NT2/D1 (cell line): Measurements from ENCODE around the gene RUNX1.

ENCODE experiments used
- DNase-seq: peaks from one replicate; pipeline ENCODE4 v3.0.0-alpha.2; 2011; ENCODE audit warnings: low read depth, low spot score
- H3K27me3 ChIP-seq: 2 replicates; pipeline ENCODE4 v1.6.0; 2011; ENCODE audit warnings: mild to moderate bottlenecking; ENCODE audit not compliant: insufficient read length, insufficient read depth
- H3K36me3 ChIP-seq: 2 replicates; pipeline ENCODE4 v1.6.1; 2011; ENCODE audit warnings: mild to moderate bottlenecking, low read length, mixed read lengths; ENCODE audit not compliant: insufficient read depth, insufficient read length
- H3K4me1 ChIP-seq: 2 replicates; pipeline ENCODE4 v1.5.1; 2011; ENCODE audit not compliant: insufficient read depth, insufficient read length
- H3K4me3 ChIP-seq: 2 replicates; pipeline ENCODE4 v1.5.1; 2011; ENCODE audit warnings: low read depth; ENCODE audit not compliant: insufficient read length
- H3K9ac ChIP-seq: 2 replicates; pipeline ENCODE4 v1.6.0; 2011; ENCODE audit warnings: low read depth; ENCODE audit not compliant: insufficient read length
- H3K9me3 ChIP-seq: 2 replicates; pipeline ENCODE4 v1.5.1; 2011; ENCODE audit warnings: mild to moderate bottlenecking, low read length; ENCODE audit not compliant: insufficient read depth
- SUZ12 ChIP-seq: IDR thresholded peaks from 2 replicates; pipeline ENCODE4 v1.6.1; 2011; ENCODE audit not compliant: insufficient read length, insufficient read depth; ENCODE audit errors: extremely low read depth
- YY1 ChIP-seq: IDR thresholded peaks from 2 replicates; pipeline ENCODE4 v1.6.1; 2011; ENCODE audit not compliant: insufficient read length, insufficient read depth
- ZNF274 ChIP-seq: IDR thresholded peaks from 2 replicates; pipeline ENCODE4 v1.6.1; 2011; ENCODE audit warnings: mild to moderate bottlenecking, low read depth, low read length

The RUNX1 gene

GRCh38 chr21:35088319-35088771, 39.2 kb upstream of the RUNX1 start:
- Histone ChIP-seq H3K4me1 (no peaks in the 10 kb centered on the region), H3K9me3 (peaks cover 19% of the 10 kb centered on the region), H3K36me3 (no peaks in the 10 kb centered on the region), H3K9ac (no peak overlapping the region), H3K4me3 (no peak overlapping the region), H3K27me3 (no peaks in the 10 kb centered on the region)
- TF ChIP-seq ZNF274 (no peak), SUZ12 (no peak), YY1 (no peak)
- DNase-seq = no peak

- Histone ChIP-seq H3K9ac (no peak overlapping the region), H3K27me3 (no peaks in the 10 kb centered on the region), H3K4me3 (no peak overlapping the region), H3K4me1 (no peaks in the 10 kb centered on the region), H3K36me3 (no peaks in the 10 kb centered on the region), H3K9me3 (peaks cover 21% of the 10 kb centered on the region)
- DNase-seq = no peak
- TF ChIP-seq ZNF274 (no peak), YY1 (no peak), SUZ12 (no peak)
These were observed 37.3 kb upstream of the RUNX1 start for GRCh38 chr21:35086357-35086756.

DNA sequence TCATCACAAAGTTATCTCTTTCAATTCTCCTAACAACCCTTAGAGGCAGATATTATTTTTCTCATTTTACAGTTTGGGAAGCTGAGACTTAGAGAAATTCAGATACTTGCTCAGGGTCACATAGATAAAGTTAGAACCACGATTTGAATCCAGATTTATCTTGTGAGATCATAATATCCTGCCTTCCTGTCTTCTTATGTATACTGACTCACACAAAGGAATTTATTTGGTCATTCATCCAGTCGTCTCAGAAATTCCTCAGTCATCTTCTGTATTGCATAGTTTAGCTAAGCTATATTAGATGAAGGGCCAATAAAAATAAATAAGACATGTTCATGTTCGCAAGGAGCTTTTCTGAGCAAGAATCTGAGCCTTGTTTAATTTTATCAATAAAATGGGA, 35.8 kb upstream of the RUNX1 start:
- H3K27me3 ChIP-seq = no peaks in the 10 kb centered on the region
- H3K4me3 ChIP-seq = no peak overlapping the region
- no peaks in the 10 kb centered on the region for H3K36me3 ChIP-seq
- no peak for DNase-seq
- peaks cover 21% of the 10 kb centered on the region for H3K9me3 ChIP-seq
- H3K4me1 ChIP-seq = no peaks in the 10 kb centered on the region
- TF ChIP-seq SUZ12 = no peak
- no peak for TF ChIP-seq ZNF274
- no peak for TF ChIP-seq YY1
- no peak overlapping the region for H3K9ac ChIP-seq

DNA sequence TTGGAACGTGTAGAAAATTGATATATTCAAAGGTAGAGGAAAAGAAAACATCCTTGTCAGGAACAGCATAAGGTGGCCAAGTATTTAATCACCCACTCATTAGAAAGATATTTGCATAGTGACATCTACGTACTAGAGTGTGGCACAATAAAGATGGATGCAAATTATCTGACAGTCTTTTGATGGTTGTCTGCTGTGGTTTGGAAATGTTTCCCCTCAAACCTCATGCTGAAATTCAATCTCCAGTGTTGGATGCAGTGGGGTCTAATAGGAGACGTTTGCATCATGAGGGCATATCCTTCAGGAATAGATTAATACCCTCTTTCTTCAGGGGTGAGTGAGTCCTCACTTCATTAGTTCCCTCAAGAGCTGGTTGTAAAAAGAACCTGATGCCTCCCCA, 34.1 kb upstream of the RUNX1 start:
- Histone ChIP-seq H3K36me3 (no peaks in the 10 kb centered on the region), H3K27me3 (no peaks in the 10 kb centered on the region), H3K9ac (no peak overlapping the region), H3K9me3 (peaks cover 21% of the 10 kb centered on the region), H3K4me1 (no peaks in the 10 kb centered on the region), H3K4me3 (no peak overlapping the region)
- no peak for DNase-seq
- TF ChIP-seq ZNF274 (no peak), SUZ12 (no peak), YY1 (no peak)

GRCh38 chr21:35081861-35082260, 32.8 kb upstream of the RUNX1 start:
- H3K9ac ChIP-seq = no peak overlapping the region

GRCh38 chr21:35079181-35079580, 30.1 kb upstream of the RUNX1 start:
- TF ChIP-seq YY1 (no peak), ZNF274 (no peak), SUZ12 (no peak)
- no peak overlapping the region for H3K4me3 ChIP-seq
- peaks cover 13% of the 10 kb centered on the region for H3K9me3 ChIP-seq
- H3K36me3 ChIP-seq = no peaks in the 10 kb centered on the region
- no peaks in the 10 kb centered on the region for H3K4me1 ChIP-seq
- no peaks in the 10 kb centered on the region for H3K27me3 ChIP-seq
- H3K9ac ChIP-seq = no peak overlapping the region
- DNase-seq = no peak

More at GRCh38 chr21:35081861-35082260, 32.8 kb upstream of the RUNX1 start:
- no peak for TF ChIP-seq SUZ12
- no peak for TF ChIP-seq YY1
- no peak for TF ChIP-seq ZNF274
- Histone ChIP-seq H3K36me3 (no peaks in the 10 kb centered on the region), H3K4me1 (no peaks in the 10 kb centered on the region), H3K9me3 (peaks cover 21% of the 10 kb centered on the region), H3K4me3 (no peak overlapping the region), H3K27me3 (no peaks in the 10 kb centered on the region)
- no peak for DNase-seq

DNA sequence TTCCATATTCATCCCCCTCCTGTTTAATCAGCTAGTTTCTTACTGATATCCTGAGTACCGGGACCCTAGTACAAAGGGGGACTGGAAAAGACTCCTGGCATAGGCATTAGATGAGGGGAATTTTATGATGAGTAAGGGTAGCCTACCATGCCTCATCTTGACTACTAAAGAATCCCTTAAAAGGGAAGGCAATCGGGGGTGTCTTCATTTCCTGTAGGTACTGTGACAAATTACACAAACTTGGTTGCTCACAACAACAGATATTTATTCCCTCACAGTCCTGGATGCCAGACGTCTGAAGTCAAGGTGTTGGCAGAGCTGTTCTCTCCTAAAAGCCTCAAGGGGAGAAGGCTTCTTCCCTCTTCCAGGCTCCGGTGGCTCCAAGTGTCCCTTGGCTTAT, 28.9 kb upstream of the RUNX1 start:
- H3K9me3 ChIP-seq = peaks cover 7% of the 10 kb centered on the region; the same call in 1 of the 2 replicates
- H3K27me3 ChIP-seq = no peaks in the 10 kb centered on the region
- no peaks in the 10 kb centered on the region for H3K36me3 ChIP-seq
- TF ChIP-seq YY1 (no peak), SUZ12 (no peak), ZNF274 (no peak)
- no peak overlapping the region for H3K9ac ChIP-seq
- H3K4me3 ChIP-seq = no peak overlapping the region
- no peaks in the 10 kb centered on the region for H3K4me1 ChIP-seq
- no peak for DNase-seq

GRCh38 chr21:35077466-35077865, 28.4 kb upstream of the RUNX1 start:
- no peaks in the 10 kb centered on the region for H3K27me3 ChIP-seq
- H3K9me3 ChIP-seq = peaks cover 7% of the 10 kb centered on the region; the same call in 1 of the 2 replicates
- H3K4me1 ChIP-seq = no peaks in the 10 kb centered on the region
- DNase-seq = no peak
- H3K9ac ChIP-seq = no peak overlapping the region
- H3K4me3 ChIP-seq = no peak overlapping the region
- H3K36me3 ChIP-seq = no peaks in the 10 kb centered on the region
- TF ChIP-seq SUZ12 (no peak), YY1 (no peak), ZNF274 (no peak)
